Measurements from ENCODE around the gene PCED1B.

GRCh38 chr12:47077206-47078085 lies 2.0 kb upstream of the PCED1B start:
- TF ChIP-seq PPARA (CRISPR knock-in tag; IDR thresholded peaks at IDR 0.05; ENCODE audit: borderline replicate concordance) = no peak
- TF ChIP-seq PATZ1 (CRISPR knock-in tag; IDR thresholded peaks at IDR 0.05; ENCODE audit: borderline replicate concordance) = no peak
- TF ChIP-seq RARB (CRISPR knock-in tag; IDR thresholded peaks at IDR 0.05) = no peak
- no peak for TF ChIP-seq ZC3H10 (CRISPR knock-in tag; IDR thresholded peaks at IDR 0.05)
- no peak for TF ChIP-seq ZNF8 (CRISPR knock-in tag; IDR thresholded peaks at IDR 0.05)
- TF ChIP-seq ESRRG (CRISPR knock-in tag; IDR thresholded peaks at IDR 0.05) = no peak
- TF ChIP-seq GLIS3 (CRISPR knock-in tag; IDR thresholded peaks at IDR 0.05) = no peak
- TF ChIP-seq CSDC2 (CRISPR knock-in tag; IDR thresholded peaks at IDR 0.05) = no peak
